NCI-H2227 (cell line): Measurements from ENCODE around the gene CSGALNACT2.
"Not testable (repeated sequence)": the region's sequence is repeated elsewhere in the genome, so short reads cannot be mapped to it uniquely, and the experiment has no call there.

Source experiments
- DNase-seq: peaks from one replicate; lab custom pipeline; 2025; ENCODE audit not compliant: unreplicated experiment; lab: John Stamatoyannopoulos, UW

Gene CSGALNACT2

DNA sequence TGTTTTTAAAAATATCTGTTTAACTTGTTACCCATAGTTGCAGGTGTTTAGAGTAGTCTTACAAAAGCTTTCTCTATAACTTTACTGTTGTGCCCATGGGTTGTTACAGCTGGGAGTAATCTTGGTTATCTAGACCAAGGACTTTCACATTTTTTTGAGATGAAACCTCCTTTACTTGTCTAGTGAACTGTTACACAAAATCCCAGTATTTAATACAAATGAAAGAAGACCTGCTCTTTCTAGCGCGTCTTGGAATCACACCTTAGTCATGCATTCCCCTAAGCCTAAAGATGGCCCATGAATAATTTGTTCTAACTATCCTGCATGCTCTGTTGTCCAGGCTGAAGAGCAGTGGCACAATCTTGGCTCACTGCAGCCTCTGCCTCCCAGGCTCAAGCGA, 38.0 kb downstream of the CSGALNACT2 start:
- DNase-seq: no peak

DNA sequence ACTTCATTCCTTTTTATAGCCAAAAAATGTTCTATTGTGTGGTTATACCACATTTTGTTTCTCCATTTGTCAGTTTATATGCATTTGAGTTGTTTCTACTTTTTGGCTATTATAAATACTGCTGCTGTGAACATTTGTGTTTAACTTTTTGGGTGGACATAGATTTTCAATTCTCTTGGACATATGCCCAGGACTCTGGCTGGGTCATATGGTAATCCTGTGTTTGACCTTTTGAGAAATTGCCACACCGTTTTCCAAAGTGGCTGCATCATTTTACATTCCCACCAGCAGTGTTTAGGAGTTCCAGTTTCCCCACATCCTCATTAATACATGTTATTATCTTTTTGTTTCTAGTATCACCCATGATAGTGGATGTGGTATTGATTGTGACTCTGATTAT, 39.4 kb downstream of the CSGALNACT2 start:
- DNase-seq: no peak

DNA sequence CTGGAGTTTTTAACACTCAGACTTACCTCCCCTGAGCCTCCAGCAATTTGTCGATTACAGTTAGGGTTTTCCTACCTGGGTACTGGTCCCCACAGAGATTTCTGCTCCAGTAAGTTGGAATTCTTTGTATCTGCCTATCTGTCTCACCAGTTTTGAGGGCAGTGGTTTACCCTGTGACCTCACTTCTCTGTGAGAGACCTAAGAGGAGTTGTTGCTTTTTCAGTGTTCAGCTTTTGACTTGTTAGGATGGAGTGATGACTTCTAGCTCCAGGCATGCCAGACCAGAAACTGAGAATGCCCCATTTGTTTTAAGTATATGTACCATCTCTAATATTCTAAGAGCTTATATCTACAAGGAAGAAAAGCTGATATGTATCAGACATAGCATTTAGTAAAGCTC, 42.9 kb downstream of the CSGALNACT2 start:
- no peak for DNase-seq

DNA sequence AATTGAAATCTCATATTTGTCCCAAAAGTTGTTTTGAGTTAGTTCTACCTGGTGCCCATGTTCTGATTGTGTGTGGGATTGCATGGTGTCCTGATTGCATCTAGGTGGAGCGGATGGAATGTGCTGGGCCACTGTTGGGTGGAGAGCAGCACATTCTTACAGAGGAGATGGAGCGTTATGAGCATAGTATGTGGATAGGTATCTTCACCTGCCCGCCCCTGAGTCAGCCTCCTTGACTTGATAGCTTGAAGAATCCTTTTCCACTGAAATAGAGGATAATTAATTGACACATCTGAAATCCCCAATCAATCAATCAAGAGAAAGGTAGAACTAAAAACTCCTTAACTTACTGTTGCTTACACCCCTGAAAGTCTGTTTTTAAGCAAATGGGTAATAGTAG, 45.5 kb downstream of the CSGALNACT2 start:
- DNase-seq: not testable (repeated sequence)

DNA sequence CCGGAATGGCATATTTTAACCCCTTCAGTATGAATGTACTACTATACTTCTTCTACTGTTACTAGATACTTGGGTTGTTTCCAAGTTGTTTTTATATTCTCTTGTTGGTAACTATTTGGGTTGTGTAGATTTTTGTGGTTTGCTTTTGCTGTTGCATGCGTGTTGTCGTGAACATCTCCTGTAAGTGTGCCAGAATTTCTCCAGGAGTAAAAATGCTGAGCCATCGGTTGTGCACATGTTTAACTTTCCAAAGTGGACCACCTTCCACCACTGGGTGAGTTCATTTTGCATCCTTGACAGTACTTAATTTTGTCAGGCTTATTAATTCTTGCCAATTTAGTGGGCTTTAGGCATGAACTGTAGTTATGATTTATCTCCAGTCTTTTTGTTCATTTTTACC, 47.9 kb downstream of the CSGALNACT2 start:
- no peak for DNase-seq

DNA sequence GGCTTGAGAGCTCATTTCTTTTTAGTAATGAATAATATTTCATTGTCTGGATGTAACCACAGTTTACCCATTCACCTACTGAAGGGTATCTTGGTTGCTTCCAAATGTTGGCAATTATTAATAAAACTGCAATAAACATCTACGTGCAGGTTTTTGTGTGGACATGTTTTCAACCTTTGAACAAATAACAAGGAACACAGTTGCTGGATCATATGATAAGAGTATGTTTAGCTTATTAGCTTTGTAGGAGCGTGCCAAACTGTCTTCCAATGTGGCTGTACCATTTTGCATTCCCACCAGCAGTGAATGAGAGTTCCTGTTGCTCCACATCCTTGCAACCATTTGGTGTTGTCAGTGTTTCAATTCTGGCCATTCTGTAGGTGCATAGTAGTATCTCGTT, 49.0 kb downstream of the CSGALNACT2 start:
- no peak for DNase-seq

DNA sequence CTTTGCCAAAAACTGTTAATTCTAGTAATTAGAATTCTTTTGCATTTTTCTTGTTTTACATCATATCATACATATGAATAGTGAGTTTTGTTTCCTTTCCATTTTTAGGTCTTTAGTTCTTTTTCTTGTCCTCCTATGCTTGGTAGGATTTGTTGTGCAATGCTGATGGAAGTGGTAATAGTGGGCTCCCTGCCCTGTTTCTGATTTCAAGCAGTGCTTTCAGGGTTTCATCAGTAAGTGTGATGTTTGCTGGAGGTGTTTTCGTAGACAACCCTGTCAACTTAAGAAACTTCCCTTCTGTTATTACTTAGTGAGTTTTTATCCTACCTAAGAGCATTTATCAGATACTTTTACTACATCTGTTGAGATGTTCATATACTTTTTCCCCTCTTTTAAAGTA, 50.5 kb downstream of the CSGALNACT2 start:
- DNase-seq: no peak

DNA sequence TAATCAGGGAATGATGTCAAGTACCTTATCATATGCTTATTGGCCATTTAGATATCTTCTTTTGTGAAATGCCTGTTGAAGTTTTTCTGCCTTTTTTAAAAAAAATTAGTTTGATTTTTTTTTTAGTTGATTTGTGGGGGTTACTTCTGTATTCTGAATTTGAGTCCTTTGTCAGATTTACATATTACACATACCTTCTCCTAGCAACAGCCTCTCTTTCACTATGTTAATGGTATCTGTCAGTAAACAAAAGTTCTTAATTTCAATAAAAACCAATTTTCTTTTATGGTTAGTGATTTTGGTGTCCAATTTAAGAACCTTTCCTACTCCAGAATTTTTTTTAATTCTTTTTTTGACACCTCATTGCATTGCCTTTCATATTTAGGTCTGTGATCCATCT, 52.0 kb downstream of the CSGALNACT2 start:
- DNase-seq: no peak

DNA sequence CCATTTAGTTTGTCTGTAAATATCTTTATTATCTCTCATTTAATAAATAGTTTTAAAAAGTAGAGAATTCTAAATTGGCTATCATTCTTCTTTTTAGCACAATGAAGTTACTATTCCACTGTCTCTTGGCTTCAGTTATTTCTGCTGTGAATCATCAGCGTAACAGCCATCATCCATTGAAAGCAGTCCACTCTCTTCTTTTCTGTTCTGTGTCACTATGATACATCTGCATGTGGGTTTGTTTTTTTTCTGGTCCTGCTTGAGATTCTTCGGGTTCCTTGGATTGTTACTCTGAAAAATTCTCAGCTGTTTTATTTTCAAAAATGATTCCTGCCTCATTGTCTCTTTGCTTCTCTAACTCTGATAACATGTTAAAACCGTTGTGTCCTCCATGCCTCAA, 52.5 kb downstream of the CSGALNACT2 start:
- DNase-seq: no peak

DNA sequence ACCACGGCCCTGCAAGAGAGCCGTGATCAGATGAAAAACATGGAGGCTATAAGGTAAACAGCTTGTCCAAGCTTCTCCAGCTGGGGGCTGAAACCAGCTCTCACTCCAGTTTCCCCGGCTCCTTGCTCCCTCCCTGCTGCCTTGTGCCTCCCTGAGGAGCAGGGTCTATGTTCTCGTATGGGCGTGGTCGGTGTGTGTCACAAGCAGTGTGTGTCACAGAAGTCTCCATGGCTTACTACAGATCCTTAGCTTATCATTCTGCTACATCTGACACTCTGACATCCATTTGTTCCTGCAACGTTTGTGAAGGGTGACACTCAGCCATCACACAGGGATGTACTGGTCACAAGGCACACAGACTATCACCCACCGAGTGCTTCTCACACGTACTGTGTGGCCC, 54.6 kb downstream of the CSGALNACT2 start:
- no peak for DNase-seq

DNA sequence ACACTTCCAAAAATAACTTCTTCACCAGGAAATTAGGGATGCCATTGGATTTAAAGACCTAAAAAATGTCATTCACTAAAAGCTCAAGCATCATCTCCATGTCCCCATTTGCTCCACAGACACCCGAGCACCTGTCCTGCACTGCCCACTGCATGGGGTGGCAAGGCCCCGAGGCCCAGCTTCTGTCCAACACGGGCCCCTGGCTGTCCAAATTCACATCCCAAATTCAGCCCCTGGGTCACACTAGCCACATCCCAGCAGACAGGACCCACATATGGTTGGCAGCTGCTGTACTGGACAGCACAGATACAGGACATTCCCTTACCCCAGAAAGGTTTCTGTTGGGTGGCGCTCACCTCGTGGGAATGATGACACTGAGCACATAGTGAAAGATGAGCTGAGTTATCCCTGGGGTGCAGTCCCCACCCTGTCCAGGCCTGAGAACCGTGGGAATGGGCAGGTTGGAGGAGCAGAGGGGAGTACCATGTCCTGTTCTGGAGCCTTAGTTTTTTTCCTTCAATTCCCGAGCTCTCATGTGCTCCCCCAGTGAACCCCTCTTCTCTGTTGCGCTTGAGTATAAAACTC, 55.3 kb downstream of the CSGALNACT2 start:
- DNase-seq: no peak

DNA sequence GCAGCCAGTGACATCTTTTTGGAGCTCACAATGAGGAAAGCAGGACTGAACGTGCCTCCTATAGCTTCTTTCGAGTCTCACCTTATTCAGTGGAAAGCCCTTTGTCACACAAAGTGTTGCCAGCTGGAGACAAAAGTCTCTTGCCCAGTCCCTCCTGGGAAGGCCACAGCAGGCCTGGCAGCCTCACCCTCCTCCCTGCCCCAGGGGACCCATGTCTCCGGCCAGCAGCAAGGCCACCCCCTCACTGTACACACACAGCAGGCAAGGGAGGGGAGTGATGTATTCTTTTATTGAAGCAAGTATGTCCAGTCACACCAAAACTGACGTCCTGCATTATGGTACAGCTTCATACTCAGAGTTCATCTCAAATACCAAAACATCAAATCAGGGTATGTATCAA, 56.0 kb downstream of the CSGALNACT2 start:
- no peak for DNase-seq

DNA sequence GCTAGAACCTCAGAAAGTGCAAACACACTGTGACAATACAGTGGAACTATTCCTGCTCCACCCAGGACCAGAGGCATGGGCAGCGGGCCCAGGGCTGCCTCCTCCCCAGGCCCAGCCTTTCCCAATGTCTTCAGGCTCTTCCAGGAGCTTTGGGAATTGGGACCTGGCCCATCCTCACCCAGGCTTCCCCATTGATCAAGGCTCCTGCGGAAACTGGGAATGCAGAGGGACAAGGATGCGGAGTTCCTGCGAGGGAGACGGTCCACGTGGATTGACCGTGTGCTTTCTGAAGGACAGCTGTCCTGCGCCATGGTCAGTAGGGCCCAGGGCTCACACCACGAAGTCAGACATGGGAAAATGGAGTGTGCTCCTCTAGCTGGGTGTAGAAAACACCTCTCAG, 56.6 kb downstream of the CSGALNACT2 start:
- no peak for DNase-seq

DNA sequence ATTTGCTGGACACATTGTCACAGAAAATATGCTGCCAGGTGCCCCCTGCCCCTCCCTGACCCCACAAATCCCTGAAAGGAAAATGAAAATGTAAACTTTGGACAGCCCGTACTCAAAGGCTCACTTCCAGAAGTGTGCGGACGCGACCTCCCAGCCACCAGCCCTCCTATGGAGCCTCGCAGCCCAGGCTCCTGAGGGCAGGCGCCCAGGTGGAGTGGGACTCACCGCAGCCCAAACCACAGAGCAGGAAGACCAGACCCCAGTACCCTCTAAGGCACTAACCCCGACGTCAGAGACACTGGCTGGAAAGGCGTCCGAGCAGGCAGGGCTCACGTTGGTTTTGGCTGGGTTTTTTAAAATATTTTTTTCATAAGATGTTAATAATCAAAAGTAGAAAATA, 57.3 kb downstream of the CSGALNACT2 start:
- DNase-seq: no peak

DNA sequence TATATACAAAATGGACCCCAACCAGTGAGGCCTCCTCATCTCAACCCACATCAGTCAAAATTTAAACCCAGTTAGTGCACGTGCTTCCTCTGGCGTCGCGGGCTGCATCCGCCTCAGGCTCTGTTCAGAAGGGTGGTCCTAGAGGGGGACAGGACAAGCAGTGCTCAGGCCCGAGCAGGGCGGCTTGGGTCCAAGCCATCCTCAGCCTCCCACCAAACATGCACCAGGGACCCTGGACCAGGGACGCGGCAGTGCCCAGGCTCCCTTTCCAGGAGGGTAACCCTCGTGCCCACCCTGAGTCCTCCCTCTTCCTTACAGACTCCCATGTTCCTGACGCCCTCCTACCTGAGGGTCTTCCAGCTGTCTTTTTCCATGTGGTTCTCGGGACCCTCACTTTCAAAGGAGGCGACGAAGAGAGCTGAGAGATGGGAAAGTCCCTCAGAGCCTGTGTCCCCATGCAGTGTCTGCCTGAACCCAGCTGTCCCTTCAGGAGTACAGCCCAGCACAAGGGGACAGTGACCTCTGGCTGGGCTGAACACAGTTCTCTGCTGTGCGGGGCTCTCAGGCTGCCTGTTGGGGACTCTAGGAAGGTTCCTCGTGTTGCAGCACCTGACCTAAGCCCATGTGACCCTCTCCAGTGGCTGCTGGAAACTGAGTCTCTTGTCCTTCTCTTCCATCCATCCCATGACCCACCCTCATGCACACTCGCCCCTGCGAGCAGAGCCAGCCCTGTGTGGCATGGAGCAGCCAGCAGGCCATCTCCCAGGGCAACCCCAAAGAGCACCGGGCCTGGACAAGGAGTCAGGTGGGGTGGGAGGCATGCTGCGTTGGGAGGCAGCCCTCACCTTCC, 58.1 kb downstream of the CSGALNACT2 start:
- no peak for DNase-seq

DNA sequence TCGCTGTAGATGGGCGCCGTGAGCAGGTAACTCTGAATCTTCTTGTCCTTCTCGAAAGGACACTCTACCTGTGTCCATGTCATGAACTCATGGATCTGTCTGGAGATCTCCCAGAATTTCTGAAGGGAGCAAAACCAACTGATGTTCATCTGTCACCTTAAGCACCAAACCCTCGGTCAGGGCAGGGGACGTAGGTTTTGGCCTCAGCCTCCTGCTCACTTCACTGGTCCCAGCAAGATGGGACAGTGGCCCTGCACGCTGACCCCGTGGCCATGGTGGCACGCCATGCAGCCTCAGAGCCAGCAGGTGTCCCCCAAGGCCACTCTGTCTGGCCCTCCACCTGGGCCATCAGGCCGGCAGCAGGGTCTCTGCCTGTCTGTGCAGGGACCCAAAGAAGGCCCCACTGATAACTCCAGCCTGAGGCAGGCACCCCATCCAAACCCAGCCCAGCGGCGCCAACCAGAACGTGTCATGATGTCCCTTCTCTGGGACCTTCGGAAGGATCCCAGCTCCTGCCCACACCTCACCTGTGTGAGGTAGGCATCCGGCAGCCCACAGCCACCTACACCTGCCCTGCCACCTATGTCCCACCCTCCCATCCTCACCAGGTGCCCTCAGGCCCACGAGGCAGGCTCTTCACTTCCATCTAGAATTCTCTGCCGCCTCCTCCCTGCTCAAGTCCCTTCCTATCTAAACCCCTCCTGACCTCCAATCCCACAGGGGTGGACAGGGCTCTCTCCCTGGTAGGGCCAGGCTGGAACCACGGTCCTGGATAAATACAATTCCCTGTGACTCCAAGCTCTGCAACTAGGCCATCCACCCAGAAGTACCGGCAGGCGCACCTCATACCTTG, 59.0 kb downstream of the CSGALNACT2 start:
- DNase-seq: no peak

DNA sequence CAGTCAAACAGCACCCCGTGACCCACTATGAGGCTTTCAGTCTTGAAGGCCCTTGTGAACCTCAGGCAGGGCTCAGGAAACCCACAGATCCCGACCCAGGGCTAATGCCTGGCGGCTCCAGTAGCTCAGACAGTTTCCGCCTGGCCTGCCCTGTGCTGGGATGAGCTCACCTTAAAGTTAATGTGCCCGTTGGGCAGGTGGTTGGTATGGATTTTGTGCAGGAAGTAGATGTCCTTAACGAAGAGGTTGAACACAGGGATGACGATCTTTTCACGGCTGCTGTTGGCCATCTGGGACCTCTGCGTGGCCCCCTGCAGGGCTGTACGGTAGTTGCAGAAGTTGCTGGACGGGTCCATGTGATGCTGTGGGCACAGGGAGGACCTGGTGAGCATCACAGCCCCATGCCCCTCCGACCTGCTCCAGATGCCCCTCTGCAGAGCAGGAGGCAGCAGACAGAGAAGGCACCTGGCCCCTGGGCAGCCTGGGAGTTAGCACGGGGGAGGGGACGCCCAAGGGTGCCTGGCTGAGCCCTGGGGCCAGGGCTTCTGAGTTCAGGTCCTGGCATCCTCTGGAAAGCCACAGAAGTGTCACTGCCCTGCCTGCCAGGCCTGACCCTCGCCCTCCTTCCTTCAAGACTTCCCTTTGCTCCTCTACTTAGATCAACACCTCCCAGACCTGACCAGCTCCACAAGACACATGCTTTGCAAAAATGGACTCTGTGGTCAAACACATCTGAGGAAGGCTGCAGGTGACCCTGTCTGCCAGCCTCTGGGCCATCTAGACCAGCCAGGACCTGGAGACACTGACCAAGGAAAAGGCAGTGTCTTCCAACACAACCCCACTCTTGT, 59.8 kb downstream of the CSGALNACT2 start:
- no peak for DNase-seq

DNA sequence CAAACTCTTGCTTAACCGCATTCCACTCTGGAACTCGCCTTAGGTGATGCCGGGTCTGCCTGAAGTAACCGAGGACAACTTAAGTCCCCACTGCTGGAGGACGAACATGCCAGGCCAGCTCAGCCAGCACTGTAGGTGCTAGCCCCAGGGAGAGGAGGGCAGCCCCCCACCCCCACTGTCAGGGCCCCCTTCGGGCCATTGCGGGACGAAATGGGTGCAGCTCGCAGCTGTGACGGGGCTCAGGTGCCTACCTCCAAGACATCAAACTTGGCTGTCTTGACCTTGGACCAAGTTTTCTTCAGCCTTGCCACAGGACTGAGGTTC, 60.4 kb downstream of the CSGALNACT2 start:
- no peak for DNase-seq

DNA sequence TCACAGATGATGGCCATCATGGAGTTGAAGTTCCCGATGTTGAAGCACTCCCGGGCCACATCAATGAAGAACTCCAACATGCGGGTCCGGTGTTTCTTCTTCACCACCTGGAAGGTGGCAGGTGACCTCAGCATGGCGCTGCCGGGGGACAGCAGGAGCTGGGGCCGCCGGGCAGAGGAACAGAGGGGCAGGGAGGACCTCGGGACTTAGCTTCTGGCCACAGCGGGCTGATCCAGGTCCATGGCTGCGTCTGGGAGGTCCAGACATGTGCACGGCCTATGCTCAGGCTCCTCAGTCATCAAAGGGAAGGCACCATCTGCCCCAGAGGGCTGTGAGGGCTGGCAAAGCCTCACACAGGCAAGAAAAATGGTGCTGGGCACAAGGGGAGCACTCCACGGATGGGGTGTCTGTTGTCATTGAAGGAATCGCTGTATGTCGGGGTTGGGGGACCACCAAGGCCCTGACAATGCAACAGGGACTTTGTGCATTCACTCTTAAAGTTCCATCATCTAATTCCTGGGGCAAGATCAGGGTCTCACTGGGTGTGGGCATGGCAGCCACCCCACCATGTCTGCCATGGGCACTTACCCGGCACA, 60.9 kb downstream of the CSGALNACT2 start:
- no peak for DNase-seq

DNA sequence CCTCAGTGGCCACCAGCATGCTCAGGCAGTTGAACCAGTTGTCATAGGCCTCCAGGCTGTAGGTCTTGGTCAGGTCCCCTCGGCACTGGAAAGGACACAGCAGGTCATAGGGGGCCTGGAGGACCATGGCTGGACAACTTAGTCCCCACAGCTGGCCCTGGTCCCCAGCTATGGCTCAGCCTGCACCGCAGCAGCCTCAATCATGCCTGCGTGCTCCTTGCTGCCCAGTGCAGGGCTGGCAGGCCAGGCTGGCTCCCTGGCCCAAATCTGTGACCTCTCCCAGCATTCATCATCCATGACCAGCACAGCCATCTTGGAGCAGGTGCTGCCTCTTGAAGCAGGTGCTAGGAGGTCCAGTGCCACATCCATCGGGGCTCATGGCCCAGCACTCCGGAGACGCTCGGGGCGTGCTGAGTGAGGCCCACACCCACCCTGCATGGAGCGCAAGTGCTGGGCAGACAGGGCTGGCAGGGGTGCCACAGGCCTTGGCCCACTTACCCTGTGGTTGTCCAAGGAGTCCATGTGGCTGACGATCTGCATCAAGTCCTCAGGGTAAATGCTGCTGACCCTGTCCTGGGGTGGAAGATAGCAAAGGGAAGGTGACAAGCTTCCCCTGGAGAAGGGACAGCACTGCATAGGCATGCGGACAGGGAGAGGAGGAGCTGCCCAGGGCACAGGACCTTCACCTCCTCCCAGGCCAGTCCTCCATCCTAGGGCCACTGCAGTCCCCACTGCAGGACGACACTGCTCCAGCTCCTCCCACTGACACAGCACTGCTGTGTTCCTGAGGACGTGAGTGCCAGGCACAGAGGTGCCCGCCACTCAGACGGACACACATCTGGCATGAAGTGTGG, 61.7 kb downstream of the CSGALNACT2 start:
- no peak for DNase-seq
